H1 (cell line): ENCODE data around the gene KCNJ5. TPM values are rescaled to one million over a fixed set of nuclear protein-coding genes. Genes with fewer than 3 reads are reported as not detected.
A peak's percentile ranks its signal among the peaks of the same experiment; 100 is the strongest.

ENCODE experiments used
- CTCF ChIA-PET: fragments of 300-600 bp; sonication (Branson Sonifier 250); formaldehyde crosslinking; loops from one replicate; lab custom pipeline; 2021; ENCODE audit not compliant: partially characterized antibody; lab: Charles Lee
- POLR2A ChIA-PET: fragments of 300-600 bp; sonication (Branson Sonifier 250); formaldehyde crosslinking; loops from one replicate; lab custom pipeline; 2021; ENCODE audit warnings: inconsistent platforms; ENCODE audit not compliant: partially characterized antibody; lab: Charles Lee
- DNase-seq, 2 experiments: peaks; one replicate each; pipeline versions ENCODE4 v3.0.0 to v3.0.0-alpha.2; 2010 to 2022; ENCODE audit warnings: low spot score in 2 of 2, low read depth in 1 of 2, mixed read lengths in 1 of 2
- FAIRE-seq: peaks from 2 replicates; lab custom pipeline; 2011; peaks lifted over from hg19 to GRCh38; lab: Jason Lieb, UNC
- H2AFZ ChIP-seq: 2 replicates; pipeline ENCODE4 v1.8.1; 2012; ENCODE audit warnings: low read length, inconsistent platforms
- H2AK5ac ChIP-seq: 2 replicates; pipeline ENCODE4 v1.6.1; 2013; ENCODE audit warnings: low read depth, low read length
- H2BK120ac ChIP-seq: replicated peaks from 2 replicates; pipeline ENCODE3; 2013; ENCODE audit warnings: low read depth, low read length, inconsistent platforms
- H2BK12ac ChIP-seq: 2 replicates; pipeline ENCODE4 v1.6.1; 2013; ENCODE audit warnings: low read depth, low read length
- H2BK15ac ChIP-seq: 2 replicates; pipeline ENCODE4 v1.6.1; 2013; ENCODE audit warnings: low read length
- H2BK20ac ChIP-seq: 2 replicates; pipeline ENCODE4 v1.6.1; 2013; ENCODE audit warnings: low read length
- H2BK5ac ChIP-seq: 2 replicates; pipeline ENCODE4 v1.6.1; 2013; ENCODE audit warnings: low read depth, low read length
- H3K14ac ChIP-seq: 2 replicates; pipeline ENCODE4 v1.6.1; 2013; ENCODE audit warnings: inconsistent platforms; ENCODE audit not compliant: insufficient read length
- H3K18ac ChIP-seq: 2 replicates; pipeline ENCODE4 v1.6.1; 2013; ENCODE audit warnings: low read length; ENCODE audit errors: extremely low read depth
- H3K23ac ChIP-seq: 2 replicates; pipeline ENCODE4 v1.6.1; 2013; ENCODE audit warnings: inconsistent platforms; ENCODE audit not compliant: insufficient read length
- H3K23me2 ChIP-seq: 2 replicates; pipeline ENCODE4 v1.6.1; 2013; ENCODE audit warnings: low read depth, low read length
- H3K27ac ChIP-seq: 2 replicates; pipeline ENCODE4 v1.6.1; 2011; ENCODE audit warnings: low read depth, low read length, inconsistent platforms
- H3K27me3 ChIP-seq, 4 experiments: replicated peaks in 1 of 4; 1 replicate in 1 of 4; 2 replicates in 3 of 4; pipeline versions ENCODE4 v1.6.1 to v1.8.1; 2011 to 2013; ENCODE audit warnings: low read length in 3 of 4, mild to moderate bottlenecking in 3 of 4, inconsistent platforms in 2 of 4, mixed read lengths in 2 of 4, moderate library complexity in 1 of 4; ENCODE audit not compliant: control insufficient read depth in 3 of 4, insufficient read depth in 3 of 4; ENCODE audit errors: extremely low read depth in 1 of 4
- H3K36me3 ChIP-seq, 4 experiments: 2 replicates each; pipeline versions ENCODE4 v1.6.1 to v1.8.1; 2011 to 2013; ENCODE audit warnings: mild to moderate bottlenecking in 4 of 4, low read length in 3 of 4, moderate library complexity in 2 of 4, control low read depth in 1 of 4, inconsistent platforms in 1 of 4; ENCODE audit not compliant: insufficient read depth in 4 of 4, control insufficient read depth in 2 of 4
- H3K4ac ChIP-seq: replicated peaks from 2 replicates; pipeline ENCODE3; 2013; ENCODE audit warnings: low read length, low read depth, mixed read lengths, inconsistent platforms; ENCODE audit not compliant: insufficient read length
- H3K4me1 ChIP-seq, 4 experiments: replicated peaks in 1 of 4; 1 replicate in 1 of 4; 2 replicates in 3 of 4; pipeline versions ENCODE4 v1.6.1 to v1.8.1; 2011 to 2013; ENCODE audit warnings: low read length in 3 of 4, inconsistent platforms in 2 of 4, mixed read lengths in 1 of 4; ENCODE audit not compliant: insufficient read depth in 4 of 4, control insufficient read depth in 3 of 4
- H3K4me2 ChIP-seq, 2 experiments: 2 replicates each; pipeline versions ENCODE4 v1.6.1 to v1.8.1; 2011 to 2013; ENCODE audit warnings: low read depth in 2 of 2, low read length in 2 of 2, control low read depth in 1 of 2, inconsistent platforms in 1 of 2, mild to moderate bottlenecking in 1 of 2; ENCODE audit not compliant: insufficient read depth in 1 of 2
- H3K4me3 ChIP-seq, 4 experiments: fragments of 200-600, 300-600 bp in 1 of 4; sonication (generic), shearing (Covaris generic), sonication (Bioruptor Twin) in 1 of 4; 2 replicates each; pipeline versions ENCODE4 v1.5.1 to v1.8.1; 2011 to 2016; ENCODE audit warnings: low read length in 4 of 4, low read depth in 3 of 4, control low read depth in 2 of 4, inconsistent platforms in 2 of 4, mild to moderate bottlenecking in 2 of 4, mixed read lengths in 1 of 4, moderate library complexity in 1 of 4; ENCODE audit not compliant: insufficient read depth in 2 of 4; ENCODE audit errors: extremely low read depth in 1 of 4
- H3K56ac ChIP-seq: replicated peaks from 2 replicates; pipeline ENCODE3; 2013; ENCODE audit warnings: low read depth, mild to moderate bottlenecking, mixed read lengths, low read length, inconsistent platforms; ENCODE audit not compliant: insufficient read length
- H3K79me1 ChIP-seq: 2 replicates; pipeline ENCODE4 v1.6.1; 2013; ENCODE audit warnings: low read depth, low read length, control low read depth
- H3K79me2 ChIP-seq, 2 experiments: 2 replicates each; pipeline versions ENCODE4 v1.6.1 to v1.8.1; 2012 to 2013; ENCODE audit warnings: low read length in 2 of 2, mild to moderate bottlenecking in 2 of 2, inconsistent platforms in 1 of 2; ENCODE audit not compliant: insufficient read depth in 2 of 2, control insufficient read depth in 1 of 2
- H3K9ac ChIP-seq, 4 experiments: replicated peaks in 1 of 4; 1 replicate in 1 of 4; 2 replicates in 3 of 4; pipeline versions ENCODE4 v1.6.1 to v1.8.1; 2011 to 2013; ENCODE audit warnings: low read depth in 3 of 4, low read length in 3 of 4, control low read depth in 2 of 4, mild to moderate bottlenecking in 2 of 4, moderate library complexity in 2 of 4, inconsistent platforms in 1 of 4; ENCODE audit errors: extremely low read depth in 1 of 4
- H3K9me3 ChIP-seq, 2 experiments: 2 replicates each; pipeline versions ENCODE4 v1.6.1 to v1.8.1; 2012 to 2013; ENCODE audit warnings: mild to moderate bottlenecking in 2 of 2, moderate library complexity in 2 of 2, control low read depth in 1 of 2, inconsistent platforms in 1 of 2, low read depth in 1 of 2, low read length in 1 of 2, mixed read lengths in 1 of 2; ENCODE audit not compliant: insufficient read depth in 2 of 2
- H4K20me1 ChIP-seq, 2 experiments: replicated peaks in 1 of 2; 2 replicates each; pipeline versions ENCODE3 to v1.8.1; 2011 to 2013; ENCODE audit warnings: inconsistent platforms in 2 of 2, low read length in 2 of 2, mild to moderate bottlenecking in 1 of 2; ENCODE audit not compliant: insufficient read depth in 2 of 2, control insufficient read depth in 1 of 2
- H4K5ac ChIP-seq: 2 replicates; pipeline ENCODE4 v1.6.1; 2013; ENCODE audit warnings: low read length, low read depth, mixed read lengths, inconsistent platforms; ENCODE audit not compliant: insufficient read length
- H4K8ac ChIP-seq: 2 replicates; pipeline ENCODE4 v1.8.0; 2013; ENCODE audit warnings: mild to moderate bottlenecking, moderate library complexity, low read length, inconsistent platforms; ENCODE audit not compliant: insufficient read depth; ENCODE audit errors: extremely low read depth
- H4K91ac ChIP-seq: replicated peaks from 2 replicates; pipeline ENCODE3; 2013; ENCODE audit warnings: low read length, mixed read lengths, inconsistent platforms; ENCODE audit not compliant: insufficient read length
- SP4 ChIP-seq: IDR thresholded peaks from 2 replicates; pipeline ENCODE4 v1.6.1; 2012; ENCODE audit warnings: low read length, inconsistent platforms
- WGBS, 2 experiments: shearing (Covaris generic) in 1 of 2; methylation state at CpG; one replicate each; pipeline versions ENCODE4 v1.1.6 to v1.1.7; 2013 to 2015; ENCODE audit warnings: low lambda C conversion rate in 2 of 2, mixed read lengths in 2 of 2, inconsistent platforms in 1 of 2, low coverage in 1 of 2, missing lambda C conversion rate in 1 of 2; ENCODE audit not compliant: insufficient replicate concordance in 2 of 2, insufficient coverage in 1 of 2, insufficient read length in 1 of 2; ENCODE audit errors: extremely low coverage in 1 of 2, missing lambda C conversion rate in 1 of 2; 5-methylcytosine and 5-hydroxymethylcytosine counted together
- polyA plus RNA-seq, 7 experiments: library from polyadenylated mRNA; depleted of rRNA in 3 of 7; stranded (reverse) in 5 of 7; unstranded in 2 of 7; fragments of >200 nt in 5 of 7; fragments of 200-250 nt in 2 of 7; gene quantifications; 1 replicate in 5 of 7; 2 replicates in 1 of 7; 4 replicates in 1 of 7; pipeline versions ENCODE4 v1.2.1 to v1.2.3, GENCODE V29; 2011 to 2013; ENCODE audit warnings: missing spikeins in 2 of 7, mixed read lengths in 2 of 7
- total RNA-seq: library from RNA; stranded (reverse); fragmentation: NEBNext Ultra II Directional; extraction: Animal tissue kit (Norgen Biotek cat#: 25700); gene quantifications from 2 replicates; pipeline ENCODE4 v1.2.1, GENCODE V29; 2021

KCNJ5 gene
- total and polyA plus RNA-seq, 2 of the 8 experiments (the other 6 are each of a cell fraction or from before 2014, with no cell fraction given): 0.05 TPM; not detected in 1

GRCh38 chr11:128848815-128849455, 42.2 kb upstream of the KCNJ5 start:
- H3K4me3 ChIP-seq: no peak overlapping the region
- POLR2A ChIA-PET: interaction anchor here (1.3 kb wide), 1 partner anchor 8 kb away, joined by 3 read pairs; no protein-coding TSS in a partner anchor
- H3K36me3 ChIP-seq: no peaks in the 10 kb centered on the region
- no peak overlapping the region for H3K23ac ChIP-seq
- no peak overlapping the region for H2BK5ac ChIP-seq
- H4K20me1 ChIP-seq: no peaks in the 10 kb centered on the region
- H3K27me3 ChIP-seq: no peaks in the 10 kb centered on the region
- CTCF ChIA-PET: interaction anchor here (0.6 to 9.1 kb wide), 42 partner anchors 10 to 689 kb away, joined by 3 to 69 read pairs (median 4); partner anchors contain the start of gene KCNJ1
- WGBS, 2 experiments: 26% methylated on average over 10 of the region's 10 CpGs; no CpG with 5 or more reads in 1 of the 2 experiments
- no peak overlapping the region for H2AFZ ChIP-seq
- FAIRE-seq: peak; percentile 63
- no peaks in the 10 kb centered on the region for H3K79me2 ChIP-seq
- no peak overlapping the region for H2AK5ac ChIP-seq
- H3K18ac ChIP-seq: no peak overlapping the region
- no peak overlapping the region for H4K91ac ChIP-seq
- no peak overlapping the region for H2BK120ac ChIP-seq
- H3K56ac ChIP-seq: no peak overlapping the region
- peak in 1 of 2 experiments; percentile 97 for DNase-seq
- no peak overlapping the region for H4K5ac ChIP-seq
- H4K8ac ChIP-seq: no peak overlapping the region
- no peak overlapping the region for H3K14ac ChIP-seq
- no peak overlapping the region for H2BK12ac ChIP-seq
- H3K4me1 ChIP-seq: no peaks in the 10 kb centered on the region
- H3K9ac ChIP-seq: no peak overlapping the region
- H3K27ac ChIP-seq: no peak overlapping the region
- H2BK20ac ChIP-seq: no peak overlapping the region
- no peak overlapping the region for H3K4me2 ChIP-seq
- no peak overlapping the region for H2BK15ac ChIP-seq
- no peaks in the 10 kb centered on the region for H3K79me1 ChIP-seq
- no peak overlapping the region for H3K4ac ChIP-seq
- no peaks in the 10 kb centered on the region for H3K23me2 ChIP-seq
- no peaks in the 10 kb centered on the region for H3K9me3 ChIP-seq
- TF ChIP-seq SP4: no peak
